IPS-11a (cell line): ENCODE data around the gene UIMC1.

Experiments used
- H3K4me3 ChIP-seq: one replicate; pipeline ENCODE4 v1.5.1; 2013; ENCODE audit warnings: low read depth, low read length, control low read depth

UIMC1 gene

DNA sequence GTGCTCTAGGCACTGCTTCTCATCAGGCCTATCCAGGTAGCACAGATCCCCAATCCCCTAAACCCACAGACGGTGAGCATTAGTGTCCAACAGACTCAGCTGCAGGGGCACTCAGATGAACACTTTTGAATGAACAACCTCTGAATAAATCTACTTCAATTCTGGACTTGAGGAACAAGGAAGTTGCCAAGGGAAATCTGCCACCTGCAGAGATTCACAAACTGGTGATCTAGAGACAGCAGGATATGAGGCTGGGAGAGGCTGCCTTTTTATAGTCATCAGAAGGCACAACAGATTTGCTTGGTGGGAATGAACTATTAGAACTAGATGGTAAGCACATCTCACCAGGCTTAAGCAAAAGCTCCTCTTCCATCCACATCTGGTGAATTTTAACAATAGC, 100.5 kb downstream of the UIMC1 start:
- H3K4me3 ChIP-seq: no peak overlapping the region

DNA sequence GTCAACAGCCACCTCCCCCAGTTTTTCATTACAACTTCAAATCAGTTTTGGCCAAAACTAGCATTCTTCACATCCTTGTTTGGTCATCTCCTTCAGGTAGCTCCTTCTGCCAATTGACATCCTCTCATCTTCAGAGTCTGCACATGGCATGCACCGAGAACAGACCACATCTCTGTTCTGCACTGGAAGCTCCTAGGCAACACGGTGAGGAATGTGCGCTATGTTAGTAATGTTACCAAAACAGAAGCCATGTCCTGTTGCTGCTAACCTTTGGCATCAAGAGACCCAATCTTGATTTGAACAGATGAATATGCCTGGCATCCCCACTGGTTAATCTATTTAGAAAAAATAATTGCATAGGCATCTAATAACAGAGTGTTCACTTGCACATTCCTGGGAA, 102.3 kb downstream of the UIMC1 start:
- H3K4me3 ChIP-seq: no peak overlapping the region

DNA sequence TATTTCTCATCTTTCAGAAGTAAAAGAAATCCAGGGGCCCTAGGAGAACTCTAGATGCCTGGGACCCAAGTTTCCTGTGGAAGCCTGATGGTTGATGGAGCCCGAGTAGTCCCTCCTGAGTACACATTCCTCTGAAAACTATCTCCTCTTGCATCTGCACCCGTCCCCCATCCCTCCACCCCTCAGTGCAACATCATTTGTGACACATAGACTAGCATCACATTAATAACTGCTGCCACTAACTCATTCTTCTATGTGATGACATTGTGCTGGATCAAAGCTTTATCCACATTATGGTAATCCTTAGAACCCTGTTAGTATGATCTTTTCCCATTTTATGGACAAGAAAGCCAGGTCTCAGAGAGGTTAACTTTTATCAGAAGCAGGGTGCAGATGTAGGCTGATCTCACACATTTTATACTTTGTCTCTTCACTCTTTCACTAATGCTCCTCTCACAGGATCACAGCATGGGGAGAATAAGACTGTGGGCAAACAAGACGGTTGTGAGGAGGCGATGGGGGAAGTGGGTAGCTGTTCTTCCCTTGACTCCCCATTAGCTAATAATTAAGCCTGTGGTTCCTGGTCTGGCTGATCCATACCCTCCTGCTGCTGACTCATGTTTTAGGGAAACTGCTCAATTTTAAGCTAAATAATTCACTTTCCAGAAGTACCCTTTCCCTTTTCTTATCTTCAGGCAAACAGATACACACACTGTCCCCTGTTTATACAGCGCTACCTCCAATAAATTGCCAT, 103.5 kb downstream of the UIMC1 start:
- no peak overlapping the region for H3K4me3 ChIP-seq

DNA sequence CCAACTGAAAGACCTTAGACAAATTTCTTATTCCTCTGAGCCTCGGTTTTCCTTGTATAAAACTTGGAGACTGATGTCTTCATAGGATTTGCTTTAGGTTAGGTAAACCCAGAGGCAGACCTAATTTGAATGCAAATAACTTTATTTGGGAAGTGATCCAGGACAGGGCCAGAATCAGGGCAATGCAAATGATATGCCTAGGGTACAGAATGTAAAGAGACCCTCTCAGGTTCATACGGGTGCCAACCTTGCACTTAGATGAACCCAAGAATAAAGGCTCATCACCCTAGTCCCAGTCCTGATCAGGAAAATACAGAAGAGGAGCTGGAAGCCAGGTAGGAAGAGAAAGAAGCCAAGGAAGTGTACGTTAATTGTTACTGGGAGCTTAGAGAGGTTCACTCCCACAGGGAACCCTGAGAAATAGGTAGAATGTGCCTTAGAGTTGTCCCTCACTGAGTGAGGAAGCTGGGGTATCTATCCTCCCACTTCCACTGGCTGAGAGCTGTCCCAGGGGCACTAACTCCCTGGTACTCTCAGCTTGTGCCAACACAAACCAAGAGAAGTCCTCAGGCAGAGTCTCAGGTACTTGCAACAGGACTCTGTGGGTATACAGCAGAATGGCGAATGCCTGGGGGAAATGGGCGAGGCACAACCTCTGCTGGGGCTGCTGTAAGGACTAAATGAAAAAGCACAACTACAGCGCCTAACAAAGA, 104.3 kb downstream of the UIMC1 start:
- no peak overlapping the region for H3K4me3 ChIP-seq

DNA sequence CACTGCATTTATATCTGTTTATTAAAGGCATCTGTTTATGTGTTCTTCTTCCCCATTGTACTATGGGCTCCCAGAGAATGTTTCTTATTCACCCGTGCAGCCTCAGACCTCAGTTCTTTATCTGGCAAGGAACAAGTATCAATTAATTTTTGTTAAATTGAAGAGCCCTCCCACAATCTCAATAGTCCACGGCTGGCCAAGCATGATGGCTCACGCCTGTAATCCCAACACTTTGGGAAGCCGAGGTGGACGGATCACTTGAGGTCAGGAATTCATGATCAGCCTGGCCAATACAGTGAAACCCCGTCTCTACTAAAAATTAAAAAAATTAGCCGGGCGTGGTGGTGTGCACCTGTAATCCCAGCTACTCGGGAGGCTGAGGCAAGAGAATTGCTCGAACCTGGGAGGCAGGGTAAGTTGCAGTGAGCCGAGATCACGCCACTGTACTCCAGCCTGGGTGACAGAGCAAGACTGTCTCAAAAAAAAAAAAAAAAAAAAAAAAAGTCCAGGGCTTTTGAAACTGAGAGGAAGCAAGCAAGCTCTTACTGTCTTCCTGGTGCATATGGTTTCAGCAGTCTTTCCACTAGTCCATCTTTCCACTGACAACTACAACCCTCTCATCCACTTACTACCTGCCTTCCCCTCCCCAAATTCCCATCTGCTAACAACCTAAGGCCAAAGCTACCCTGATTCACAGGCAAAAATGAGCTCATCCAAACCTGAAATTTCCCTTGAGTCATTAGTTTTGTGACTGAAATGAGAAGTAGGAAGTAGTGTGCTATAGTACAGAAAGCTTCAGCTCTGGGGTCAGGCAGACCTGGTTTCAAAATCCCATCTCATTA, 105.1 kb downstream of the UIMC1 start:
- H3K4me3 ChIP-seq: no peak overlapping the region

DNA sequence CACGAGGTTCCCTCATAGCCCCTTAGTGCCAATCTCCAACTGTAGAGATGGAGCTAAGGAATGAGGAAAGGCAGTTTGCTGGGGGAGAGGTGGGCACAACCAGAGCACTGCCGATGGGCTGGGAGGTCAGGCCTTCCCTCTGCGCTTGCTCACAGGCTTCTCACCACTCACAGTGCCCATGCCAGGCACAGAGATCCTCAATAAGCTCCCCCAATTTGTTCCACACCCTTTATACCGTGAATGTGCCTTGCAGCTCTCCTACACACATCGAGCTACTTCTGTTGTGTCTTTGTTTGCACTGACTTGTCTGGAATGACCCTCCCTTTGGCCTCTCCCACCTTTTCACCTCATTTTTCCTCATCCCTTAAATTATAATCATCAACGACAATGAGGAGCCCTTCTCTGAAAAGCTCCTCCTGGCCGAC, 105.8 kb downstream of the UIMC1 start:
- no peak overlapping the region for H3K4me3 ChIP-seq

DNA sequence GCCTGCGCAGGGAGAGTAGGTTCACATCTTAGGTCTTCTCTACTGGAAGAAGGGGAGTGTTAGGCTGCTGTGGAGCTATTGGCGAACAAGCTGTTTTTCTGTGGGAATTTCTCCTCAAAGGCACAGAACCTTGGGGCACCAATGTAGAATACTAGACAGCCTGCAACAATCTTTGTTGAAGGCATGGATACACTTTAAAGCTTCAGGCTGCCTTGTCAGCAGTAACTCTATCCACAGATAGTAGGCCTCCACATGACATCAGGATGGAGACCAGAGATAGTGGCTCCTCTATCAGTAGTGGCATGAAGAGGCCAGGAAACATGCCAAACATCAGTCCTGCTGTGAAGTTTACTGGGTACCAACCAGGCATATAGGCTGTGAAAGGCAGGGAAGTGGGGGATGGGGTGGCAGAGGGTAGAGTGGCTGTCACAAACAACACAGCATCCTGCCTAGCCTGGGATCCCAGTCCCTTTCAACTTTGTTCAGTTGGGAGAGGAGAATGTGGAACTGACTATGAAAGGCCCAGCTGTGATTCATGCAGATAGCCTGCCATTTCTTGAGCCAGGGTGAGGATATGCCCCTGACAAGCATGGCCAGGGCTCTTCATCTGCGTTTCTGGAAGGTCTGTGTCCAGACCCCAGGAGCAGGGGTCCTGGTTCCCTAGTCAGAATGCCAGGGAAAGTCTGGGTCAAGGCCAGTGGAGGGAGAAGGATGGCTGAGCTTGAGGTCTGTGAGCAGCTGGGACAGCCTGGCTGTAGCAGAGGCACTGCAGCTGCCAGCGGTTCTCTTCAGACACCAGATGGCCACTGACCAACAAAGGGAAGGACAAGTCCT, 106.4 kb downstream of the UIMC1 start:
- H3K4me3 ChIP-seq: no peak overlapping the region

DNA sequence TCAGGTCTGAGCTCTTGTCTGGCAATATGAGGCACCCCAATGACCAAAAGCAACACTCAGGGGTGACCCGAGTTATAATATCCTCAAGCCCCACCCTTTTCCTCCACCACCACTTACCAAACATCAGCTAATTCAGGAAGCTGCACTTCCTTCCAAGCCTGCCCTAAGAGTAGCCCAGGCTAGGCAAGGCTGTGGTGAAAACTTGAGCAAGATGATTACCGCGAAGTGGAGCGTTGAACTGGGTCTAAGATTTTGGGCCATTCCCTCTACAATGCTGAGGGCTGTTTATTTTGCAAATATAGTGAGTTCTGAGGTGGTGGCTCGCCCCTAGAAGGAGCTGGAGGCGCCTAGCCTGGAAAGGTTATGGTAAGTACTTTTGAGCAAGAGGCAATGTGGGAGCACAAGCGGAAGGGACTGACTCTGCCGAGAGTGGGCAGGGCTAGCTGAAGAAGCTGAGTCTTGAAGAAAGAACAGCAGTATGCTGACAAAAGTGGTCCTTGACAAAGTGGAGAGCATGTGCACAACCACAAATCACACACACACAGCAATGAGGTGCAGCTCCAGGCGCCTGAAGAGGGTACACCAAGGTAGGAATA, 107.2 kb downstream of the UIMC1 start, which contains the start of gene HK3:
HK3 (minus strand) TSS at position 51 of the 596 bp plus-strand sequence. CDS start 3,187 bp downstream, outside the sequence.
- no peak within 1 kb of the TSS for H3K4me3 ChIP-seq

DNA sequence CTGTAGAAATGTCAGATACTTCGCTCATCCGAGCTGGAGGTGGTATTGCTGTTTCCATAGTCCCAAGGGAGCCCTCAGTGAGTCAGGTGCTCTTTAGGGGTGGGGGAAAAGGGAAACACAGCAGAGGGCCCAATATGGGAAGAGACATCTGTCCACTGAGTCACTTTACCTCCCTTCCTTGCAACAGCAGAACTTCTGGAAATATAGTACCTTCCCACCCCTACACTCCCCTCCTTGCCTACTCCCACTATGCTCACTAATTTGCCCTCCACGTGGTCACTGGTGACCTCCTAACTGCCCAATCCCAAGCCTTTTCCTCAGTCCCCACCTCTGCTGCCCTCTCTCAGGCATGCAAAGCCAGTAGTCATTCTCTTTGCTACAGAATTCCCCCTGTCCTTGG, 109.3 kb downstream of the UIMC1 start:
- H3K4me3 ChIP-seq: no peak overlapping the region

DNA sequence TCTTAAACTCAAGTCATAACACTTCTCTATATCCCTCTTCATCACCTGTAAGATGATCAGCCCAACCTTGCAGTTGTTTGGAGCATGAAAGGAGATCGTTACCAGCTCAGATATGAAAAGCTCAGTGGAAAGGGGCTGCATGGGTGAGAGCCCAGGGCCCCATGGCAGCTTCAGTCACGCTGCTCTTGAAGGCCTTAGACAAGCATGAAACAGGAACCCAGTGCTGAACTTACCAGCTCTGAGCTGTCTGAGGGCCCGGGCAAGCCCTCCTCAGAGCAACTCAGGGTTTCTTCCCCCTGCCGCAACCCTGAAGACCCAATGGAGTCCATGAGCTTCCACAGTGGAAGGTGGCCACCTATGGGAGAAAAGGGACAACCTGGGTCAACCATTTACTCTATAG, 110.7 kb downstream of the UIMC1 start:
- no peak overlapping the region for H3K4me3 ChIP-seq

DNA sequence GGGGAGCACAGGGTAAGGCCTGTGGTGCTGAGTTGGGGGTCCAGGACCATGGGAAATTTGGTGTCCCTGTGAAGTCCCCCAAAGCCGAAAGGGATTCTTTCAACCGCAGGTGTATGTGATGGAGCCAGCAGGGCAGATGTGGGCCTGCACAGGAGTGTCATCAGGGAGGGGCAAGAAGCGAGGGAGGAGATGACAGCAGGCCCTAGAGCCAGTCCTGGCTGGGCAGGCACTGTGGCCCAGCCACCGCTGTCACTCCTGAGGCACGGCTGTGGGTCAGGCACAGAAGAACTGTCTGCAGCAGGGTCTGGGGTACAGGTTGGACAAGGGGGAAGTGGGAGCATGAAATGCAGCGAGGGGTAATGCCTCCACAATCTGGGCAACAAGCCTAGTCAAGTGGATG, 112.3 kb downstream of the UIMC1 start:
- no peak overlapping the region for H3K4me3 ChIP-seq

DNA sequence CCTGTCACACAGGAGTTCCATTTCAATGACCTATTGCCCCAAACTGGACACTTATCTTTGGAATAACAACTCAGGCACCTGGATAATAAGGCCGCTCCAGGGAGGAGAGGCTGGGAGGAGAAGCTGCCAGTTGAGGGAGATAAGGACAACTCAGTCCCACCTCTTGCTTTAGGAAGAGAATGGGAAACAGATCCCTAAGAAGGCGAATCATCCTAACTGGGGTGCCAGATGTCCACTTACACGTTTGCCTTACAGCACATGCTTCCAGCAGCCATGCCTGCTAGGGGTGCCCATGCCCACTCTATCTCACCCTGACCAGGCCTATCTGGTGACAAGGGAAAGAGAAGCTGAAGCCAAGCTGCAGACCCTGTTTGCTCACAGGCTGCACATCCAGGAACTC, 113.9 kb downstream of the UIMC1 start:
- H3K4me3 ChIP-seq: no peak overlapping the region

DNA sequence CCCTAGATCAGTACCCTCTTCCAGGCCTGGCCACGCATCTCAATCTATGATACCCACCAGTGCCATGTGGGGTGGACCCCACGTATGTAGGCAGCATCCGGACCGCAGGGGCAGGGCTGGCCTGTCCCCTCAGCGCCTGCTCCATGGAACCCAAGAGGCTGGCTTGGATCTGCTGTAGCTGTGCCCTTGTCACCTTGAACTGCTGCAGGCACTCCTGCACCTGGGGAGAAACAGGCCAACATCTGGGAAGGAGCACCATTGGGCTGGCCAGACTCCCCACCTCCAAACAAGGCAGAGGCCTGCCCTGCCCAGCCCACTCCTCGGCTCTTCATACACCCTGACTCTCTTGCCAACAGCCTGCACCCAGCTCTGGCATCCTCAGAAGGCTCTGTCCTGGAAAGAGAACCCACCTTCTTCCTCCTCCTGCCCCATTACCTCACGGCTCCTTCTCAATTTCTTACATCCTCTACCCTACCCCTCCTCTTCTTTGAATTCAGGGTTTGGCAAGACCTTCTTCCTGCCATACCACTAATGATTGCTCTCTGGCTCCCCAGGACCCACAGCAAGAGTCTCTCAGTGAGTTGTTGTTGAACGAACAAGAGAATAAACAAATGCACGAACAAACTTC, 115.1 kb downstream of the UIMC1 start:
- H3K4me3 ChIP-seq: no peak overlapping the region

DNA sequence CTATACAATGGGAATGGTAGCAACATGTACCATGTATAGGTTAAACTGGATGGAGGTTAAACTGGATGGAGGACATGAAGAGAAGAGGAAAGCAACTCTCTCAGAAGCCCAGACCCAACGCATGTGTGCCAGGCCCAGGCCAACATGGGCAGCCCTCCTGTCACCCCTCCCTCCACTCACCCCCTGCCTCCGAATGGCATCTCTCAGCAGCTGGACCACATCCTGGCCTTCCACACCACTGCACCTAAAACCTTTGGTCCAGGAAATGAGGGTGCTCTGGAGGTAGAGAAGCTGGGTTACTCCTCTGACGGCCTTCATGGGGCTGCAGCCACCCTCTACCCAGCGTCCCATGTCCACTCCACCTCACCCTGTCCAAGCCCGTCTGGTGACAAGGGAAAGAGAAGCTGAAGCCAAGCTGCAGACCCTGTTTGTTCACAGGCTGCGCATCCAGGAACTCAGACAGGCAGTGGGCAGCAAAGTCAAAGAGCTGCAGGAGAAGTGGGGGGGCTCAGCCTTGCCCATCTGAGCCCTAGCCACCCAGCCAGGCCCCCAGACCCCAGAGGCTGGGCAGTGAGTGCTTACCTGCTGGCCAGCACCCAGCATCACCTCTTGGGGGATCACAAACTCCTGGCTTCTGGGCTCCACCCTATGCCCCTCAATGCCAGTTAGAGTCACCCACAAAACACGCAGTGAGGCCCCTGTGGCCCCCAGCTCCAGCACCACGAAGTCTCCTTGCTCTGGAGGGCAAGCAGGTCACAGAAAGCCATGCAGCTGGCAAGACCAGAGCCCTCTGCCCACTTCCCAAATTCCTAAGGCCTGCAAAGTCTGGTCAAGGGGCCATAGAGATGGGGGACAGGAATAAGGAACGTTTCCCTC, 115.9 kb downstream of the UIMC1 start:
- no peak overlapping the region for H3K4me3 ChIP-seq

DNA sequence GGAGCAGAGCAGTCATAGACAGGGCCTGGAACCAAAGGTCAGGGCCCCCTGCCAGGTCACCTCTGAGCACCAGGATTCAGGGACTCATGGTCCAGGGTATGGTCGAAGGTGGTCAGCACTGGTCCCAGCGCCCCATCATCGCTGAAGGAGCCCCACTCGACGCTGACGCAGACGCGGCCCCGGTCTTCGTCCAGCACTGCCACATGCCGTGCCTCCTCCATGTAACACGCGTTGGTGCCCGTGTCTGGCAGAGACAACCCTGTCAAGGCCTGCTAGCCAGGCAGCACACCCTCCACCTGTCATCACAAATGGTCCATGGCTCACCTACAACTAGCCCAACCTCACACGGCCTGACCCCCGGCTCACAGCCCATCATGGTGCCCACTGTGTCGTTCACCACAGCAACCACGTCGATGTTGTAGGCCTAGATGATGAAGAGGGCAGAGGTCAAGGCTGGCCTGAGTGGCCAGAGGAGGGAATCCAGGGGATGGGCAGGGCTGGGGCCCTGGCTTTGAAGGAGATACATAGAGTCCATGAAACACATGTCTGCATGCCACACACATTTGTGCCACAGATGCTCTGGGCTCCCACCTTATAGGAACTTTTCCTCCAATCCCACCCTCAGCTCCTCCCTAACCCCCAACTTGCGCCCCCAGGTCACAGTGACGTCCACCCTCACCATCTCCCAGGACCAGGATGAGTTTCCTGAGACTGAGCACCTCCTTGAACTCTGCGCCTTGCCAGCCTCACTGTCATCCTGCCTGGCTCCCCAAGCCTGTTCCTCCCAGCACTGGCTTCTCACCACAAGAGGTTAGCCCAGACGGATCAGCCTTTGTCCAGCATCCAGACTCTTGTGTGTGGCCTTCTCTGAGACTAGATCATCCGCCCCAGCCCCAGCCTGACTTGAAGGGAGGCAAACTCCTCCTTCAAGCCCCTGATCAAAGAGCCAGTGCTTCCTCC, 117.0 kb downstream of the UIMC1 start:
- H3K4me3 ChIP-seq: no peak overlapping the region

DNA sequence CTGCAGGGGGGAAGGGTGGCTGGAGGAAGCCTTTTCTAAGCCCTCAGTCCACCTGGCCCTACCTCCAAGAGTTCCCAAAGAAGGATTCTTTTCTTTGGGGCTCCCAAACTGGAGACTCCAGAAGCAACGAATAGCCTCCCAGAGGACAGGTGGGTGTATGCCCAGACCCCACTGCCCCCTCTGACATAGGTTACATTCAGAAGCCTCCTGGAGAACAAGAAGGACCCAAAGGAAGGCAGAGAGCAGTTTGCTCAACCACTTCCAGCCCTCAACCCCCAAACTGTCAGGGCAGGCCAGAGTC, 117.8 kb downstream of the UIMC1 start:
- H3K4me3 ChIP-seq: no peak overlapping the region

DNA sequence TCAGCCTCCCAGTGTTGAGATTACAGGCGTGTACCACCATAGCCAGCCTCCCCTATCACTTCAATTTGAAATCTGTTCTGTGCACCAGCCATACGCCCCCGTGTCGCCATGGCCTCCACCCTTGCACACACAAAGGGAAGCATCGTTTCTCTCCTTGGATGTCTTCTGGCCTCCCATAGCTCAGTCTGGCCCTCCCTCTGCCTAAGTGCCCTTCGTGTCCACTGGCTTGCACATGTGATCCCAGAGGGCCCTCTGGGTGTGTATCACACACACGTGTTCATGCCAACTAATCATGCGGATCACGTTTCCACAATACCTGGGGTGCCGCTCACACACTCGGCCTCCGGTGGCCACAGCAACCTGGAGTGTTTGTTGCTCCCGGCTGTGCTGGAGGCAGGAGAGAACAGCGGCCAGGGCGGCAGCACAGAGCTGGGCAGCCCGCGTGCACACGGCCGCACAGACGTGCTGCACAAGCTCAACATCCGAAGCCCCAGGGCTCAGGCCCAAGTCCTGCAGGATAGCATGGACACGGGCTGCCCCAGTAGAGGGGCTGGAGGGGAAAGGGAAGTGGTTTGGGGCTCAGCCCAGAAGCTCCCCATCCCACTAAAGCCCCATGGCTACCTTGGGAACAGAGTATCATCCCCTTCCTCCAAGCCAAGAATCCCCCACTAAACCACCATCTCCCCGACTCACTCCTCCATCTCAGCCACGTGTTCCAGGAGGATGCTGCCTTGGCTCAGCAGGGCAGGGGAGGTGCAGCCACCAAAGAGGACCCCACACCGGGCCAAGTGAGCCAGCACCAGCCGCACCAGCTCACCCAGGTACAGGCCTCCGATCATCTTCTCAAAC, 118.3 kb downstream of the UIMC1 start:
- no peak overlapping the region for H3K4me3 ChIP-seq
